MCF 10A (cell line): ENCODE measurements around the gene SYPL1. TPM values are rescaled to one million over a fixed set of nuclear protein-coding genes. Genes with fewer than 3 reads are reported as not detected.

Experiments
- BruUV-seq: library from RNA; stranded (reverse); fragments of 400-500 nt; replicated peaks from 2 replicates; lab custom pipeline; 2021; lab: Mats Ljungman, UMichigan
- CTCF ChIA-PET: fragments of 300-600 bp; sonication (Branson Sonifier 250); formaldehyde crosslinking; extraction: SDS; loops from one replicate; lab custom pipeline; 2021; ENCODE audit warnings: antibody characterized with exemption, inconsistent platforms; lab: Yijun Ruan, JAX
- POLR2A ChIA-PET: fragments of 300-600, 350-650 bp; sonication (Branson Sonifier 250); formaldehyde crosslinking; extraction: SDS; loops from one replicate; lab custom pipeline; 2020; ENCODE audit warnings: antibody characterized with exemption, inconsistent platforms; lab: Yijun Ruan, JAX
- DNase-seq: peaks from one replicate; pipeline ENCODE4 v3.0.0-alpha.2; 2018; ENCODE audit not compliant: unreplicated experiment
- H3K27ac Mint-ChIP-seq: one replicate; pipeline ENCODE4 v1.8.0; 2022; ENCODE audit warnings: mild to moderate bottlenecking, low read depth, mixed read lengths; ENCODE audit not compliant: unreplicated experiment
- H3K27me3 Mint-ChIP-seq: one replicate; pipeline ENCODE4 v1.8.0; 2022; ENCODE audit warnings: mixed read lengths; ENCODE audit not compliant: insufficient read depth, unreplicated experiment
- H3K36me3 Mint-ChIP-seq: one replicate; pipeline ENCODE4 v1.8.0; 2022; ENCODE audit warnings: mild to moderate bottlenecking, moderate library complexity, mixed read lengths; ENCODE audit not compliant: insufficient read depth, unreplicated experiment
- H3K4me1 Mint-ChIP-seq: one replicate; pipeline ENCODE4 v1.8.0; 2022; ENCODE audit warnings: mixed read lengths; ENCODE audit not compliant: insufficient read depth, unreplicated experiment
- H3K4me3 Mint-ChIP-seq: one replicate; pipeline ENCODE4 v1.8.0; 2022; ENCODE audit warnings: mild to moderate bottlenecking, moderate library complexity, mixed read lengths; ENCODE audit not compliant: unreplicated experiment
- H3K9me3 Mint-ChIP-seq: one replicate; pipeline ENCODE4 v1.8.0; 2022; ENCODE audit warnings: mixed read lengths; ENCODE audit not compliant: unreplicated experiment
- intact Hi-C: fragments of 100-400 bp; cut with micrococcal nuclease; formaldehyde crosslinking; loops from 2 replicates; pipeline ENCODE4 v1.14.1; 2022
- total RNA-seq: library from RNA; stranded (reverse); gene quantifications from 2 replicates; pipeline ENCODE4 v1.2.3, GENCODE V29; 2022
- TF ChIP-seq, protein P1 (sequence below): fragments of 200-600 bp; IDR thresholded peaks from one replicate; pipeline ENCODE4 v1.8.0; 2022; ENCODE audit warnings: antibody characterized with exemption, mild to moderate bottlenecking; ENCODE audit not compliant: unreplicated experiment

The SYPL1 gene
- total RNA-seq, 1 experiment from 2014 or later: 77.6 TPM

DNA sequence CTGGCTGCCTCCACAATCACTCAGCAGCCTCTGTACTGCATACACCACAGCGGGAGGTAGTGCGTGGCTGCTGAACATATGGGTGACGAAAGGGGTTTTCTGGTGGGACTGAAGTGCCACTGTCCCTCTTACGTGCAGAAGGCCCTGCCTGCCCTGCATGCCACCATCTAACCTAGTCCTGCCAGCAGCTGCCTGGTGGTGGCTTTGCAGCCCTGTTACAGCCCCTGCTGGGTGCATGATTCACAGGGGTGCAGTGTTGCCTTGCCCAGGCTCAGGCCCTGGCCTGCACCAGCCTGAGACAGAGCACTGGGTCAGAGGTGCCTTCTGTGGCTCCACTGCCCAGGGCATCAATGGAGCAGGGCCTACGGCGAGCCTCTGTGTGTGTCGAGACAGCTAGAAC lies 50.1 kb downstream of the SYPL1 start:
- H3K4me1 Mint-ChIP-seq: peaks cover 61% of the 10 kb centered on the region
- no peaks in the 10 kb centered on the region for H3K9me3 Mint-ChIP-seq
- no TSS peak for BruUV-seq
- no peaks in the 10 kb centered on the region for H3K27me3 Mint-ChIP-seq
- TF ChIP-seq, protein P1, sequence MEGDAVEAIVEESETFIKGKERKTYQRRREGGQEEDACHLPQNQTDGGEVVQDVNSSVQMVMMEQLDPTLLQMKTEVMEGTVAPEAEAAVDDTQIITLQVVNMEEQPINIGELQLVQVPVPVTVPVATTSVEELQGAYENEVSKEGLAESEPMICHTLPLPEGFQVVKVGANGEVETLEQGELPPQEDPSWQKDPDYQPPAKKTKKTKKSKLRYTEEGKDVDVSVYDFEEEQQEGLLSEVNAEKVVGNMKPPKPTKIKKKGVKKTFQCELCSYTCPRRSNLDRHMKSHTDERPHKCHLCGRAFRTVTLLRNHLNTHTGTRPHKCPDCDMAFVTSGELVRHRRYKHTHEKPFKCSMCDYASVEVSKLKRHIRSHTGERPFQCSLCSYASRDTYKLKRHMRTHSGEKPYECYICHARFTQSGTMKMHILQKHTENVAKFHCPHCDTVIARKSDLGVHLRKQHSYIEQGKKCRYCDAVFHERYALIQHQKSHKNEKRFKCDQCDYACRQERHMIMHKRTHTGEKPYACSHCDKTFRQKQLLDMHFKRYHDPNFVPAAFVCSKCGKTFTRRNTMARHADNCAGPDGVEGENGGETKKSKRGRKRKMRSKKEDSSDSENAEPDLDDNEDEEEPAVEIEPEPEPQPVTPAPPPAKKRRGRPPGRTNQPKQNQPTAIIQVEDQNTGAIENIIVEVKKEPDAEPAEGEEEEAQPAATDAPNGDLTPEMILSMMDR: no peak
- intact Hi-C loops: loop anchor here (10.0 kb wide), 1 partner anchor 1103 kb away; the partner anchor contains the start of gene HBP1
- no peaks in the 10 kb centered on the region for H3K36me3 Mint-ChIP-seq
- CTCF ChIA-PET: interaction anchor here (0.6 to 1.8 kb wide), 4 partner anchors 10 to 105 kb away, joined by 3 to 9 read pairs (median 4); no protein-coding TSS in a partner anchor
- peak overlapping the region; percentile 94 for H3K27ac Mint-ChIP-seq
- no peak overlapping the region for H3K4me3 Mint-ChIP-seq
- DNase-seq: peak; percentile 56
- POLR2A ChIA-PET: interaction anchor here (1.0 to 8.0 kb wide), 4 partner anchors 8 to 49 kb away, joined by 3 to 73 read pairs (median 4); no protein-coding TSS in a partner anchor

DNA sequence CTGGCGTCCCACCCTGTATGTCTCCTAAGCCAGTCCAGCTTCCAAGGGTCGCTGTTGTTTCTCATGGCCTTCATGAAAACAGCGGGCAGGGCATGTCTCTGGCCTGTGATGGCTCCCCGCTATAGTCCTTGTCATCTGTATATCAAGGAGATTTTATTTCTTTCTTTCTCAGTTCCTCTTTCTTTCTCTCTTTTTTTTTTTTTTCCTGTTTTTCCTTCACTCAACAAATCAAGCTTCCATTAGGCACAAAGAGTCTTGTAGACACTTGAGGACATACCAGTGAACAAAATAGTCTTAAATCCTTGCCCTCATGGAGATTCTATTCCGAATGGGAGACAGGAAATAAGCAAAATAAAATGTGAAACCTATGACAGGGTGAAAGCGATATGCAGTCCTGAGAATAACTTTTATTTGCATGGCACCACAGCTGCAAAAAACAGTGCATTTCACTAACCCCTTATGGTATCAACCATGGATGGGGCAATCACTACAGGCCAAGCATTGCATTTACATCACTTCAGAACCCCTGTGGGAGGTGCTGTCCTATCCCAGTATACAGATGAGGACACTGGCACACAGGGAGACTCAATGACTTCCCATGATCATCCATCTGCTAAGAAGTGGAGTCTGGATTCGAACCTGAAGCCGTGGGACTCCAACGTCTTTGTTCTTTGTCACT lies 50.7 kb downstream of the SYPL1 start:
- DNase-seq: no peak
- no peak overlapping the region for H3K4me3 Mint-ChIP-seq
- no peaks in the 10 kb centered on the region for H3K9me3 Mint-ChIP-seq
- H3K27me3 Mint-ChIP-seq: no peaks in the 10 kb centered on the region
- POLR2A ChIA-PET: interaction anchor here (1.0 to 8.0 kb wide), 4 partner anchors 9 to 49 kb away, joined by 3 to 73 read pairs (median 4); no protein-coding TSS in a partner anchor
- CTCF ChIA-PET: interaction anchor here (0.5 to 6.2 kb wide), 9 partner anchors 10 to 401 kb away, joined by 3 to 50 read pairs (median 3); no protein-coding TSS in a partner anchor
- no peaks in the 10 kb centered on the region for H3K36me3 Mint-ChIP-seq
- H3K27ac Mint-ChIP-seq: no peak overlapping the region
- TF ChIP-seq, protein P1: no peak
- BruUV-seq: no TSS peak
- H3K4me1 Mint-ChIP-seq: peaks cover 61% of the 10 kb centered on the region
- intact Hi-C loops: loop anchor here (10.0 kb wide), 1 partner anchor 1103 kb away; the partner anchor contains the start of gene HBP1

DNA sequence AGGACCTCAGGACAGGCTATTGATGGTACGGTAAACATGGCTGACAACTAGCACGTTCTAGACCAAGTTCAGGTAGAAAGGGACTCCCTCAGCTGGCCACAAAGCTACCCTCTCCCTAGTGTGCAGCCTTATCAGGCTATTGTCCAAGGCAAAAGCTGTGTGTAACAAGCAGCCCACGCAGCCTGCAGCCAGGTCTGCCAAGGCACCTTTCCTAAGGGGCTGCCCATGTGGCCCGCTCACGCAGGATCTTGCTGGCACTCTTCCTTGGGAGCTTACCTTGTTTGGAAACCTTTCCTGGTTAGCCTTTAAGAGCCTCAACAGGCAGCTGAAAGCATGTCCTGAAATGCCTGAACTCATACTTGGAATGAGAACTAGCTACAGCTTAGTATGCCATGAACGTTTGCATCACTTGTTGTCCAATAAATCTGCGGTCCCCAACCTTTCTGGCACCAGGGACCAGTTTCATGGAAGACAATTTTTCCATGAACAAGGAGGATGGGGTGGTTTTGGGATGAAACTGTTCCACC lies 51.7 kb downstream of the SYPL1 start:
- Mint-ChIP-seq H3K4me3 (no peak overlapping the region), H3K9me3 (no peaks in the 10 kb centered on the region), H3K4me1 (peaks cover 55% of the 10 kb centered on the region), H3K27ac (no peak overlapping the region), H3K36me3 (no peaks in the 10 kb centered on the region), H3K27me3 (no peaks in the 10 kb centered on the region)
- BruUV-seq: no TSS peak
- ChIA-PET CTCF (interaction anchor here (0.9 to 6.2 kb wide), 6 partner anchors 11 to 95 kb away, joined by 3 to 50 read pairs (median 6); partner anchors contain the start of gene SYPL1), POLR2A (interaction anchor here (0.5 to 8.0 kb wide), 3 partner anchors 10 to 50 kb away, joined by 3 to 73 read pairs (median 7); no protein-coding TSS in a partner anchor)
- intact Hi-C loops: loop anchor here (10.0 kb wide), 1 partner anchor 1104 kb away; the partner anchor contains the start of gene HBP1
- TF ChIP-seq, protein P1: no peak
- DNase-seq: no peak

DNA sequence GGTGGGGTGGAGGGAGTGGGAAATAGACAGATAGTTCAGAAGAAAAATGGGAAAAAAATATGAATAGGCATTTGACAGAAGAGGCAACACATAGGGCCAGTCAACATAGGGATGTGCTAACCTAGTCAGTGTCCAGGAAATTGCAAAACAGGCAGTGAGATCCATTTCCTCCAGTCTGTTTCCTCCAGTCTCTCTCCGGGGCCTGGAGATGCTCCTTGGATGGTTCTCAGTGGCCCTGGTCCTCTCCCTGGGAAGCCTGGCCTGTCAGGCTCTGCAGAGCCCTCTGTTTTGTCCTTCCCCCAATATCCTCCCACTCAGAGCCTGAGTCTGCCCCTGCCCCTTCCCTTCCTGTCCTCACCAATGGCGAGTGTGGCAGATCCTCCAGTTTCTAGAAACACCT lies 52.6 kb downstream of the SYPL1 start:
- Mint-ChIP-seq H3K4me1 (peaks cover 46% of the 10 kb centered on the region), H3K27ac (peak overlapping the region; percentile 39), H3K9me3 (no peaks in the 10 kb centered on the region), H3K36me3 (no peaks in the 10 kb centered on the region), H3K27me3 (no peaks in the 10 kb centered on the region), H3K4me3 (no peak overlapping the region)
- ChIA-PET POLR2A (interaction anchor here (0.6 to 8.0 kb wide), 6 partner anchors 11 to 208 kb away, joined by 3 to 73 read pairs (median 24); partner anchors contain the start of gene SYPL1), CTCF (interaction anchor here (0.9 to 6.2 kb wide), 6 partner anchors 13 to 105 kb away, joined by 3 to 187 read pairs (median 30); no protein-coding TSS in a partner anchor)
- intact Hi-C loops: loop anchor here (5.0 kb wide), 1 partner anchor 223 kb away; the partner anchor contains the start of gene NAMPT
- no TSS peak for BruUV-seq
- DNase-seq: no peak
- TF ChIP-seq, protein P1: no peak
